ENCODE measurements around the gene INKA2. TPM values are rescaled to one million over a fixed set of nuclear protein-coding genes. Genes with fewer than 3 reads are reported as not detected.

INKA2 gene
- total and polyA plus RNA-seq, 10 of the 15 experiments (the other 5 are each of a cell fraction or from before 2014, with no cell fraction given): 0.38 to 5.1 (median 1.3) TPM; not detected in 1

- TF ChIP-seq EZH2 (IDR thresholded peaks at IDR 0.05; ENCODE audit: borderline replicate concordance, control insufficient read depth, low read depth, low read length) (no peak), ZZZ3 (IDR thresholded peaks at IDR 0.05; ENCODE audit: control insufficient read depth, insufficient read length, low read depth) (no peak), CBX3 (IDR thresholded peaks at IDR 0.05; ENCODE audit: borderline replicate concordance, low read depth) (no peak), YY1 (IDR thresholded peaks at IDR 0.05; ENCODE audit: low read depth, low read length) (peak; percentile 95), NFYB (IDR thresholded peaks at IDR 0.05; ENCODE audit: insufficient read depth, low read depth, low read length) (0 out of 2 replicates have a peak, but pooled peaks have one; percentile 29), CBFB (IDR thresholded peaks at IDR 0.05; ENCODE audit: low read depth) (peak; percentile 89), RAD21 (IDR thresholded peaks at IDR 0.05; ENCODE audit: insufficient read depth, low read depth, low read length) (peak; percentile 60), REST (IDR thresholded peaks at IDR 0.05; ENCODE audit: low read depth, low read length) (no peak), NFYA (IDR thresholded peaks at IDR 0.05; ENCODE audit: borderline replicate concordance, low read depth, low read length) (no peak), HDAC6 (IDR thresholded peaks at IDR 0.05; ENCODE audit: unreplicated experiment) (no peak), ZNF274 (IDR thresholded peaks at IDR 0.05; ENCODE audit: insufficient read depth, insufficient read length) (no peak), SUPT20H (IDR thresholded peaks at IDR 0.05; ENCODE audit: borderline replicate concordance, control insufficient read depth, low read depth, low read length) (no peak), ZBED1 (IDR thresholded peaks at IDR 0.05; ENCODE audit: borderline replicate concordance) (0 out of 2 replicates have a peak, but pooled peaks have one; percentile 14), BCL11A (IDR thresholded peaks at IDR 0.05; ENCODE audit: low read depth, low read length) (no peak), POLR2AphosphoS5 (IDR thresholded peaks at IDR 0.05; ENCODE audit: low read length) (peak; percentile 97), TCF12 (IDR thresholded peaks at IDR 0.05; ENCODE audit: low read depth, low read length) (0 out of 2 replicates have a peak, but pooled peaks have one; percentile 18), POLR2AphosphoS2 (IDR thresholded peaks at IDR 0.05; ENCODE audit: low read depth, low read length) (peak; percentile 90), SREBF2 (IDR thresholded peaks at IDR 0.05; ENCODE audit: low read length) (0 out of 2 replicates have a peak, but pooled peaks have one; percentile 15), EP300 (IDR thresholded peaks at IDR 0.05; ENCODE audit: borderline replicate concordance in 1 of 2, control insufficient read depth in 1 of 2, low read depth in 2 of 2, low read length in 2 of 2) (peak; percentile 8 to 58; a peak in 1 of 4 replicates), POU2F2 (IDR thresholded peaks at IDR 0.05; ENCODE audit: borderline replicate concordance, low read depth, low read length) (peak; percentile 12; the same call in 1 of the 3 replicates), CTCF (IDR thresholded peaks at IDR 0.05 in 2 of 3, conservative IDR thresholded peaks at IDR 0.05 in 1 of 3; ENCODE audit: control insufficient read depth in 2 of 3, extremely low read depth in 1 of 3, insufficient read depth in 1 of 3, low read depth in 3 of 3, low read length in 3 of 3) (peak; percentile 84 to 97 (median 93)), ZNF622 (IDR thresholded peaks at IDR 0.05) (no peak), RELA (IDR thresholded peaks at IDR 0.05; ENCODE audit: borderline replicate concordance, partially characterized antibody) (peak; percentile 88), HDGF (IDR thresholded peaks at IDR 0.05) (peak; percentile 60; the same call in 1 of the 2 replicates), RFX5 (IDR thresholded peaks at IDR 0.05; ENCODE audit: low read depth, low read length) (0 out of 2 replicates have a peak, but pooled peaks have one; percentile 24), RUNX3 (IDR thresholded peaks at IDR 0.05; ENCODE audit: low read length) (peak; percentile 76)
Observed at GRCh38 chr1:111755331-111756123, 16.3 kb upstream of the INKA2 start, which contains the start of gene DDX20 (continued).
